Measurements from ENCODE around the gene PCGF3.

GRCh38 chr4:793941-794621 is 88.4 kb downstream of the PCGF3 start:
- TF ChIP-seq CTCF (IDR thresholded peaks at IDR 0.05; ENCODE audit: low read depth, low read length, missing input control) (no peak), JUND (IDR thresholded peaks at IDR 0.05) (no peak), RXRA (IDR thresholded peaks at IDR 0.05) (no peak), RAD21 (IDR thresholded peaks at IDR 0.05) (no peak), REST (IDR thresholded peaks at IDR 0.05) (no peak), MAX (IDR thresholded peaks at IDR 0.05) (no peak), GABPA (IDR thresholded peaks at IDR 0.05 in 1 of 2, conservative IDR thresholded peaks at IDR 0.05 in 1 of 2) (no peak), SP1 (IDR thresholded peaks at IDR 0.05) (no peak), EGR1 (IDR thresholded peaks at IDR 0.05; ENCODE audit: low read depth in 2 of 2) (no peak), HNF4A (conservative IDR thresholded peaks at IDR 0.05) (no peak), NR2F2 (IDR thresholded peaks at IDR 0.05) (no peak), ZBTB33 (IDR thresholded peaks at IDR 0.05) (no peak)
